Measurements from ENCODE around the gene COPZ1.
A peak's percentile ranks its signal among the peaks of the same experiment; 100 is the strongest.

COPZ1 gene

GRCh38 chr12:54376596-54376995 is 51.7 kb downstream of the COPZ1 start:
- no peak for DNase-seq (ENCODE audit: low read depth)
- no peak overlapping the region for H3K4me3 ChIP-seq (ENCODE audit: low read length)
- no peak for TF ChIP-seq CTCF (IDR thresholded peaks at IDR 0.05; ENCODE audit: insufficient read depth, low read depth, low read length, missing control alignments)

GRCh38 chr12:54377007-54377406 is 52.1 kb downstream of the COPZ1 start:
- DNase-seq (ENCODE audit: low read depth), result no peak
- TF ChIP-seq CTCF (IDR thresholded peaks at IDR 0.05; ENCODE audit: insufficient read depth, low read depth, low read length, missing control alignments), result no peak
- no peak overlapping the region for H3K4me3 ChIP-seq (ENCODE audit: low read length)

GRCh38 chr12:54377797-54378515 is 53.0 kb downstream of the COPZ1 start:
- DNase-seq (ENCODE audit: low read depth), result no peak
- H3K4me3 ChIP-seq (ENCODE audit: low read length), result no peak overlapping the region
- no peak for TF ChIP-seq CTCF (IDR thresholded peaks at IDR 0.05; ENCODE audit: insufficient read depth, low read depth, low read length, missing control alignments)

- DNase-seq (ENCODE audit: low read depth), result no peak
- no peak for TF ChIP-seq CTCF (IDR thresholded peaks at IDR 0.05; ENCODE audit: insufficient read depth, low read depth, low read length, missing control alignments)
- H3K4me3 ChIP-seq (ENCODE audit: low read length), result peak overlapping the region; percentile 41
Observed at GRCh38 chr12:54378796-54379397, 54.0 kb downstream of the COPZ1 start.

DNA sequence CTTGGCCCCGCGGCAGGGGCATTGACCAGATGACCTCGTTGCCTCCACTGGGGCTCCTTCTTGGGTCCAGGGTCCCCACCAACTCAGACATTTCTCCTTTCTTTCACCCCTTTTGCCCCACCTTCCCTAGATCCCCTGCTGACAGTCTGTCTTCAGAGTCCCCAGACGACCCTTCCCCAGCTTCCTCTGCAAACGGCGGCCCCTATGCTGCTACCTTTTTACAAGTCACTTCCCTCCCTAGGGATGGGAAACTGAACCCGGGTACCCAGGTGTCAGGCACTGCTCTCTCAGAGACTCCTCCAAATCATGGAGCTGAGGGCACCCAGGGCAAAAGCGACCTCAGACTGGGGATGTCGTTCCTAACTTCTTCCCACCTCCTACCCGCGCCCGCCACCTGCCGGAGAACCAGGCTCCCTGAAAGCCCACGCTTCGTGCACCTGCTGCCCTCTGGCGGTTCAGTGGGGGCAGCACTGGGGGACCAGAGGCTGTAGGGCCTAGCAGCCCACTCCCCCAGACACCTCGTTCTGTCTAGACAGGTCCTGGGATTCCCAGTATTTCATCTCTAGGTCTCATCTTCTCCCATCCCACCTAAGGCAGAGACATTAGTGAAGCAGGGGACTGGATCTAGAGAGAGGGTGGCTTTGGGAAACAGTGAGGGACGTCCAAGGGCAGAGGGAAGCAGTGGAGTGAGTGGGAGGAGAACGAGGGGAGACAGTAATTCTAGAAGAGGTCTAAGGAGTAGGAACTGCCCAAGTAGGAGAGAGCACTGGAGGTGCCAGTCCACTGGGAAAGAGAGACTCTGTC is 54.7 kb downstream of the COPZ1 start:
- peak overlapping the region; percentile 41 for H3K4me3 ChIP-seq (ENCODE audit: low read length)
- peak; percentile 100 for TF ChIP-seq CTCF (IDR thresholded peaks at IDR 0.05; ENCODE audit: insufficient read depth, low read depth, low read length, missing control alignments)
- DNase-seq (ENCODE audit: low read depth), result peak; percentile 85

- no peak for TF ChIP-seq CTCF (IDR thresholded peaks at IDR 0.05; ENCODE audit: insufficient read depth, low read depth, low read length, missing control alignments)
- no peak overlapping the region for H3K4me3 ChIP-seq (ENCODE audit: low read length)
- DNase-seq (ENCODE audit: low read depth), result no peak
Observed at GRCh38 chr12:54381136-54381535, 56.2 kb downstream of the COPZ1 start.
